GM23248 (cell line): ENCODE measurements around the gene TMEM131L. TPM values are rescaled to one million over a fixed set of nuclear protein-coding genes. Genes with fewer than 3 reads are reported as not detected.

Source experiments
- DNase-seq: peaks from one replicate; pipeline ENCODE4 v3.0.0-alpha.2; 2015
- H2AFZ ChIP-seq: fragments of 200-600 bp; sonication (generic); 2 replicates; pipeline ENCODE4 v1.6.1; 2016; ENCODE audit warnings: antibody characterized with exemption
- H3F3A ChIP-seq: fragments of 200-600 bp; sonication (generic); 2 replicates; pipeline ENCODE4 v1.6.1; 2016; ENCODE audit warnings: mild to moderate bottlenecking, antibody characterized with exemption, mixed run types; ENCODE audit not compliant: insufficient read depth
- H3K27ac ChIP-seq: fragments of 200-600 bp; sonication (generic); 2 replicates; pipeline ENCODE4 v1.5.1; 2016; ENCODE audit warnings: mild to moderate bottlenecking
- H3K27me3 ChIP-seq: fragments of 200-600 bp; sonication (generic); replicated peaks from 2 replicates; pipeline ENCODE4 v1.6.1; 2016; ENCODE audit warnings: mild to moderate bottlenecking; ENCODE audit not compliant: insufficient read depth
- H3K36me3 ChIP-seq: fragments of 200-600 bp; sonication (generic); 2 replicates; pipeline ENCODE4 v1.6.1; 2016; ENCODE audit warnings: low read depth, mild to moderate bottlenecking
- H3K4me1 ChIP-seq: fragments of 200-600 bp; sonication (generic); 2 replicates; pipeline ENCODE4 v1.6.1; 2016; ENCODE audit warnings: mild to moderate bottlenecking; ENCODE audit not compliant: insufficient read depth
- H3K4me2 ChIP-seq: fragments of 200-600 bp; sonication (generic); one replicate; pipeline ENCODE4 v1.6.1; 2016; ENCODE audit warnings: mild to moderate bottlenecking; ENCODE audit not compliant: unreplicated experiment
- H3K4me3 ChIP-seq: fragments of 200-600 bp; sonication (generic); 2 replicates; pipeline ENCODE4 v1.5.1; 2016; ENCODE audit warnings: mild to moderate bottlenecking
- H3K79me2 ChIP-seq: fragments of 200-600 bp; sonication (generic); 2 replicates; pipeline ENCODE4 v1.6.1; 2016; ENCODE audit warnings: mild to moderate bottlenecking; ENCODE audit not compliant: insufficient read depth
- H3K9ac ChIP-seq: fragments of 200-600 bp; sonication (generic); 2 replicates; pipeline ENCODE4 v1.6.1; 2016; ENCODE audit warnings: mild to moderate bottlenecking
- H3K9me2 ChIP-seq: fragments of 200-600 bp; sonication (generic); 2 replicates; pipeline ENCODE4 v1.6.1; 2016; ENCODE audit warnings: mixed run types, mild to moderate bottlenecking, moderate library complexity; ENCODE audit not compliant: insufficient read depth
- H3K9me3 ChIP-seq: fragments of 200-600 bp; sonication (generic); one replicate; pipeline ENCODE4 v1.6.1; 2017; ENCODE audit warnings: low read depth
- H4K20me1 ChIP-seq: fragments of 200-600 bp; sonication (generic); 2 replicates; pipeline ENCODE4 v1.6.0; 2016; ENCODE audit not compliant: insufficient read depth
- EZH2 ChIP-seq: fragments of 200-600 bp; sonication (generic); IDR thresholded peaks from 2 replicates; pipeline ENCODE4 v1.6.1; 2018; ENCODE audit warnings: antibody characterized with exemption, mild to moderate bottlenecking; ENCODE audit not compliant: insufficient read depth, poor library complexity, severe bottlenecking
- EZH2phosphoT487 ChIP-seq: fragments of 200-600 bp; sonication (generic); IDR thresholded peaks from 2 replicates; pipeline ENCODE4 v1.6.1; 2018; ENCODE audit warnings: antibody characterized with exemption, moderate library complexity, mild to moderate bottlenecking, low read depth; ENCODE audit not compliant: insufficient read depth
- WGBS, 2 experiments: methylation state at CpG; one replicate each; pipeline ENCODE4 v1.1.6; 2015 to 2017; ENCODE audit warnings: low lambda C conversion rate in 2 of 2, low coverage in 1 of 2; ENCODE audit errors: missing lambda C conversion rate in 2 of 2; 5-methylcytosine and 5-hydroxymethylcytosine counted together
- in situ Hi-C: fragments of 300-500 bp; cut with MboI; formaldehyde crosslinking; loops from 2 replicates; pipeline ENCODE4 v1.15.0; 2020
- polyA plus RNA-seq: library from polyadenylated mRNA; unstranded; fragments of >200 nt; fragmentation: Nextera tagmentation; extraction: Ambion mirVana; gene quantifications from 2 replicates; pipeline ENCODE4 v1.2.1, GENCODE V29; 2016
- total RNA-seq: library from RNA; depleted of rRNA; stranded (reverse); fragments of >200 nt; shearing (Covaris generic); gene quantifications from 2 replicates; pipeline ENCODE4 v1.2.3, GENCODE V29; 2014

The TMEM131L gene
- total and polyA plus RNA-seq, 2 experiments from 2014 or later, result 8.7 to 11.1 TPM

DNA sequence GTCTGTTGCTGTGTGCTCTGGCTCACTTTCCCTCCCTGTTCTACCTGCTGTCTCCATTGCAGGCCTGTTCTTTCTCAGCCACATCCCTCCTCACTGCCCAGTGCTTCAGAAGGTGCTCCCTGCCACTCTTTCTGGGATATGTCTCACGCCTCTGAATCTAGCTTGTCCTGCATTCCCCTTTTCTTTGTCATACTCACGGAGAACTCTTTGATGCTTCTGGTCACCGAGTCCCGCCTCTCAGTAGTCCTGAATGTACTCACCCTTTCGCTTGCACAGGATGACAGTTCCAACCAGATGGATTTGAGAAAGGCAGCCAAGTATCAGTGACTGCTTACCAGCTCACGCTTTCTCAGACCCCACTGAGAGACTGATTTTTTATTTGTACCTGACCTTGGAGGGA, 152.7 kb downstream of the TMEM131L start:
- Histone ChIP-seq H3K79me2 (no peaks in the 10 kb centered on the region), H3K36me3 (0 out of 2 replicates have a peak, but pooled peaks cover 7% of the 10 kb centered on the region), H3K4me2 (no peak overlapping the region), H3K9me3 (no peaks in the 10 kb centered on the region), H3K4me1 (no peaks in the 10 kb centered on the region), H3K9me2 (no peaks in the 10 kb centered on the region), H3K4me3 (no peak overlapping the region), H4K20me1 (no peaks in the 10 kb centered on the region), H2AFZ (no peak overlapping the region), H3K9ac (no peak overlapping the region), H3F3A (no peaks in the 10 kb centered on the region; the same call in 1 of the 2 replicates), H3K27ac (no peak overlapping the region), H3K27me3 (no peaks in the 10 kb centered on the region)
- in situ Hi-C loops, result no loop called here
- WGBS, 2 experiments, result 80 to 89% methylated on average over 6 of the region's 6 CpGs
- DNase-seq, result no peak
- no peak for TF ChIP-seq EZH2phosphoT487
- TF ChIP-seq EZH2, result no peak

GRCh38 chr4:153619811-153620210, 153.7 kb downstream of the TMEM131L start:
- Histone ChIP-seq H3K9ac (no peak overlapping the region), H2AFZ (no peak overlapping the region), H3K9me2 (no peaks in the 10 kb centered on the region), H3K4me1 (no peaks in the 10 kb centered on the region), H3K79me2 (no peaks in the 10 kb centered on the region), H4K20me1 (no peaks in the 10 kb centered on the region), H3K27ac (no peak overlapping the region), H3K4me2 (no peak overlapping the region), H3K36me3 (0 out of 2 replicates have a peak, but pooled peaks cover 7% of the 10 kb centered on the region), H3K4me3 (no peak overlapping the region), H3K9me3 (no peaks in the 10 kb centered on the region), H3K27me3 (no peaks in the 10 kb centered on the region), H3F3A (no peaks in the 10 kb centered on the region; the same call in 1 of the 2 replicates)
- DNase-seq, result no peak
- TF ChIP-seq EZH2, result no peak
- no peak for TF ChIP-seq EZH2phosphoT487
- in situ Hi-C loops, result no loop called here
- 98 to 100% methylated on average over 2 of the region's 2 CpGs for WGBS, 2 experiments

- DNase-seq, result no peak
- Histone ChIP-seq H3K9ac (no peak overlapping the region), H3K9me2 (no peaks in the 10 kb centered on the region), H3K36me3 (0 out of 2 replicates have a peak, but pooled peaks cover 7% of the 10 kb centered on the region), H2AFZ (no peak overlapping the region), H3K4me1 (no peaks in the 10 kb centered on the region), H3K4me3 (no peak overlapping the region), H4K20me1 (no peaks in the 10 kb centered on the region), H3F3A (no peaks in the 10 kb centered on the region; the same call in 1 of the 2 replicates), H3K27me3 (no peaks in the 10 kb centered on the region), H3K4me2 (no peak overlapping the region), H3K27ac (no peak overlapping the region), H3K79me2 (no peaks in the 10 kb centered on the region), H3K9me3 (no peaks in the 10 kb centered on the region)
- 85 to 88% methylated on average over 1 of the region's 1 CpG for WGBS, 2 experiments
- in situ Hi-C loops, result no loop called here
- TF ChIP-seq EZH2, result no peak
- no peak for TF ChIP-seq EZH2phosphoT487
These were observed 154.2 kb downstream of the TMEM131L start for GRCh38 chr4:153620352-153620751.

GRCh38 chr4:153622093-153622492, 155.9 kb downstream of the TMEM131L start:
- no peak for DNase-seq
- H3K4me3 ChIP-seq, result no peak overlapping the region
- H3K9me3 ChIP-seq, result no peaks in the 10 kb centered on the region
- no peaks in the 10 kb centered on the region for H3K27me3 ChIP-seq
- H4K20me1 ChIP-seq, result no peaks in the 10 kb centered on the region
- H3K36me3 ChIP-seq, result peaks cover 16% of the 10 kb centered on the region; the same call in 1 of the 2 replicates
- WGBS, 2 experiments, result 95 to 99% methylated on average over 5 of the region's 5 CpGs
- no peak overlapping the region for H3K4me2 ChIP-seq
- H3K9me2 ChIP-seq, result no peaks in the 10 kb centered on the region
- H2AFZ ChIP-seq, result no peak overlapping the region
- H3K4me1 ChIP-seq, result no peaks in the 10 kb centered on the region
- in situ Hi-C loops, result no loop called here
- H3F3A ChIP-seq, result no peaks in the 10 kb centered on the region; the same call in 1 of the 2 replicates
- TF ChIP-seq EZH2 (no peak), EZH2phosphoT487 (no peak)
- no peaks in the 10 kb centered on the region for H3K79me2 ChIP-seq
- no peak overlapping the region for H3K27ac ChIP-seq
- no peak overlapping the region for H3K9ac ChIP-seq
